ENCODE data around the gene RBFOX2. TPM values are rescaled to one million over a fixed set of nuclear protein-coding genes. Genes with fewer than 3 reads are reported as not detected.

Gene RBFOX2
- total RNA-seq, 1 donor from 2014 or later = 126 TPM

DNA sequence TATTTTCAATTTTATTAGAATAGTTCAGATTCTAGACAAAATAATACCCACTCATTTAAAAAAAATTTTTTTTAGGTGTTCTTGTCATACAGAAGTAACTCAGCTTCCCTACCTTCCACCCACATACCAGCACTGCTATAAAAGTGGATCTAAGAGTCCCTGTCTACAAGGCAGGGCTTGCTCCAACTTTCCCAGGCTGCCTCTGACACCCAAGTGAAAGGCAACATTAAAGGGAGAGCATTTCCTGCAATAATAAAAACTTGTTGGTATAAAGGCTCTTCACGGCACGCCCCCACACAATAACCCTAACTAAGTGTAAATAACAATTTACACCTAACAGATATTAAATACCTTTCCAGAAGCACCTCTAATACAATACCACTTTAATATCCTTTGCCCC lies 183.7 kb downstream of the RBFOX2 start:
- H3K27me3 Mint-ChIP-seq (ENCODE audit: low read depth) = no peaks in the 10 kb centered on the region
- DNase-seq (ENCODE audit: low read depth, low spot score) = no peak
- H3K4me1 Mint-ChIP-seq = peaks cover 18% of the 10 kb centered on the region
- H3K36me3 Mint-ChIP-seq (ENCODE audit: low read depth) = no peaks in the 10 kb centered on the region
- no peak overlapping the region for H3K4me3 Mint-ChIP-seq
- H3K27ac Mint-ChIP-seq (ENCODE audit: unreplicated experiment) = no peak overlapping the region
- TF ChIP-seq, protein P1, sequence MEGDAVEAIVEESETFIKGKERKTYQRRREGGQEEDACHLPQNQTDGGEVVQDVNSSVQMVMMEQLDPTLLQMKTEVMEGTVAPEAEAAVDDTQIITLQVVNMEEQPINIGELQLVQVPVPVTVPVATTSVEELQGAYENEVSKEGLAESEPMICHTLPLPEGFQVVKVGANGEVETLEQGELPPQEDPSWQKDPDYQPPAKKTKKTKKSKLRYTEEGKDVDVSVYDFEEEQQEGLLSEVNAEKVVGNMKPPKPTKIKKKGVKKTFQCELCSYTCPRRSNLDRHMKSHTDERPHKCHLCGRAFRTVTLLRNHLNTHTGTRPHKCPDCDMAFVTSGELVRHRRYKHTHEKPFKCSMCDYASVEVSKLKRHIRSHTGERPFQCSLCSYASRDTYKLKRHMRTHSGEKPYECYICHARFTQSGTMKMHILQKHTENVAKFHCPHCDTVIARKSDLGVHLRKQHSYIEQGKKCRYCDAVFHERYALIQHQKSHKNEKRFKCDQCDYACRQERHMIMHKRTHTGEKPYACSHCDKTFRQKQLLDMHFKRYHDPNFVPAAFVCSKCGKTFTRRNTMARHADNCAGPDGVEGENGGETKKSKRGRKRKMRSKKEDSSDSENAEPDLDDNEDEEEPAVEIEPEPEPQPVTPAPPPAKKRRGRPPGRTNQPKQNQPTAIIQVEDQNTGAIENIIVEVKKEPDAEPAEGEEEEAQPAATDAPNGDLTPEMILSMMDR (conservative IDR thresholded peaks at IDR 0.05) = no peak
- H3K9me3 Mint-ChIP-seq = no peaks in the 10 kb centered on the region

DNA sequence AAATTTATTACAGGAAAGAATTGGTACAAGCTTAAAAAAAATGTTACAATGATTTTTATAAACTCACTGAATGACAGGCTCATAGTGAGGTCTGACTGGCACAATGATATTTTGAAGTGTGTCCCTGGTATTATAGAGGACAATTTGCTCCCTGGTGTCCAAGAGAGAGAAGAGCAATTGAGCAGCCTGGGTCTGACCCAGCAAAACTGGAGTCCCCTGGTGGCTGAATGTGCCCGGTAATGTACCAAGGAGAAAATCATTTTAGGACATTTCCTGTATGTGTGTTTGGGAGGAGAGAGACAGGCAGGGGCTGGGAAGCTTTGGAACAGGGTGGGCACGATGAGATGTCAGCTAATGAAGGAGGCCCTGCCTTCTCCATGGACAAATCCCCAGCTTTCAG lies 185.7 kb downstream of the RBFOX2 start:
- TF ChIP-seq, protein P1 (conservative IDR thresholded peaks at IDR 0.05) = peak; percentile 61
- Mint-ChIP-seq H3K36me3 (ENCODE audit: low read depth) (no peaks in the 10 kb centered on the region), H3K27ac (ENCODE audit: unreplicated experiment) (no peak overlapping the region), H3K4me3 (no peak overlapping the region), H3K9me3 (no peaks in the 10 kb centered on the region), H3K4me1 (peaks cover 29% of the 10 kb centered on the region), H3K27me3 (ENCODE audit: low read depth) (no peaks in the 10 kb centered on the region)
- DNase-seq (ENCODE audit: low read depth, low spot score) = peak; percentile 28

DNA sequence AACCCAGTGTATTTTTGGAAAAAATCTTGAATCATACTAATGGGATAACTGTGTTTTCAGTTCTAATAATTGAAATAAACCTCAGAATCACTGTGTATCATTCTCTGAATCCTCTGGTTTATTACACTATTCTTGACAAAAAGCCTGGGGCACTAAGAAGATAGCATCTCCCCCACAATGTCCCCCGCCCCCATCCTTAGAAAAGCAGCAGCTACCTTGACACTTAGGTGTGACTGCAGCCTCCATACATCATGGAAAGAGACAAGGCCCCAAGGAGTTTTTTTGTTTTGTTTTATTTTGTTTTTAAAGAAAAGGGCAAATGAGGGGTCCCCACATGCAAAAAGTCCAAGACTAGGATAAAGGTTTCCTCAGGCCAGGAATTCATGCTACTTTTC lies 186.1 kb downstream of the RBFOX2 start:
- H3K9me3 Mint-ChIP-seq = no peaks in the 10 kb centered on the region
- H3K27me3 Mint-ChIP-seq (ENCODE audit: low read depth) = no peaks in the 10 kb centered on the region
- peaks cover 33% of the 10 kb centered on the region for H3K4me1 Mint-ChIP-seq
- TF ChIP-seq, protein P1 (conservative IDR thresholded peaks at IDR 0.05) = no peak
- no peak overlapping the region for H3K27ac Mint-ChIP-seq (ENCODE audit: unreplicated experiment)
- DNase-seq (ENCODE audit: low read depth, low spot score) = no peak
- no peaks in the 10 kb centered on the region for H3K36me3 Mint-ChIP-seq (ENCODE audit: low read depth)
- no peak overlapping the region for H3K4me3 Mint-ChIP-seq

DNA sequence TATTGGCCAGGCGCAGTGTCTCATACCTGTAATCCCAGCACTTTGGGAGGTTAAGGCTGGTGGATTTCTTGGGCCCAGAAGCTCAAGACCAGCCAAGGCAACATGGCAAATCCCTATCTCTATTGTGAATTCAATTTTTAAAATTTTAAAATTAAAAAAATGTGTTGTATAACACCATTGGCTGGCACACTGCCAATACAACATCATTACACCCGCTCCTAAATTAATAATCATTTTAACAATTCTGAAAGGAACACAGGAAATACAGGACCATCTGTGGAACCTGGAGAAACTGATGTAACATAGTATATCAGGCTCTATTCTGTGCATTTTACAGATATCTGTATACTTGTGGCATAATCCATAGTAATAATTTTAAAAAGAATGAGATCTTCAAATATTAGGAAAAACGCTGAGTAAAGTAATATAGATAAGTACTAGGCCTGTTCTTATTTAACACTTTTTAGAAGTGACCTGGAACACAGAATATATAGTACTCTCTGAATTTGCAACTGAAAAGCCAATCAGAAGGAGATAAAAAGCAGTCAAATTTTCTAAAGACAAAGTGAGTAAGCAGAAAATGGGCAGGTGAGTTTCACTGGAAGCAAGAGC lies 186.6 kb downstream of the RBFOX2 start:
- TF ChIP-seq, protein P1 (conservative IDR thresholded peaks at IDR 0.05) = no peak
- Mint-ChIP-seq H3K36me3 (ENCODE audit: low read depth) (no peaks in the 10 kb centered on the region), H3K9me3 (no peaks in the 10 kb centered on the region), H3K4me3 (peak overlapping the region; percentile 25), H3K4me1 (peaks cover 38% of the 10 kb centered on the region), H3K27me3 (ENCODE audit: low read depth) (no peaks in the 10 kb centered on the region), H3K27ac (ENCODE audit: unreplicated experiment) (no peak overlapping the region)
- DNase-seq (ENCODE audit: low read depth, low spot score) = no peak

DNA sequence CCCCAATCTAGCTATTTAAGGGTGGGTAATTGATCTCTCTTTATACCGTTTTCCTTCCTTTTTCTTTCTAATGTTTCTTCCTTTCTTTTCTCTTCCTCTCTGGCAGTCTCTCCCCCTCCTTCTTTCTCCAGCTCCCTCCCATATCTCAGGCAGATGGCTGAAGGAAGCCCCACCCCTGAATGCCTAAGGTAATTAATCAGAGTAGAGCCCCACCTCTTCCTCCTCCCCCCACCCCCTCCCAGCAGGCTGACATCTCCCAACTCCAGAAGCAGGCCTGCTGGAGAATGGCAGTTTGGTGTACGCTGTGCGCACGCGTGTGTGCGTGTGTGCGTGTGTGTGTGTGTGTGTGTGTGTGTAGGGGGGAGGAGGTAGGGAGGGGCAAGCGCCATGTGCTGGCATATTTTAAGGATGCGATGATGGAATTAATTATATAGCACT lies 188.3 kb downstream of the RBFOX2 start:
- Mint-ChIP-seq H3K4me1 (peaks cover 55% of the 10 kb centered on the region), H3K27me3 (ENCODE audit: low read depth) (no peaks in the 10 kb centered on the region), H3K4me3 (peak overlapping the region; percentile 94), H3K36me3 (ENCODE audit: low read depth) (no peaks in the 10 kb centered on the region), H3K27ac (ENCODE audit: unreplicated experiment) (peak overlapping the region; percentile 90), H3K9me3 (no peaks in the 10 kb centered on the region)
- peak; percentile 64 for DNase-seq (ENCODE audit: low read depth, low spot score)
- TF ChIP-seq, protein P1 (conservative IDR thresholded peaks at IDR 0.05) = no peak

Measured in neural crest cell (in vitro differentiated cells).